Stimulated activated naive CD8-positive, alpha-beta T cell treated with anti-CD3 and anti-CD28 coated beads, Interleukin-15, amount 100 ng/mL, for 72 hours (primary cell): ENCODE results near the gene SEPSECS.

Experiments
- ATAC-seq: fragments of 150-1000 bp; cut with Tn5 transposase; 2 replicates; pipeline ENCODE4 v1.10.0; 2021; ENCODE audit warnings: mild to moderate bottlenecking, moderate library complexity
- DNase-seq, 2 donors: peaks; one replicate each; pipeline ENCODE4 v3.0.0; 2021 to 2022
- H3K27ac Mint-ChIP-seq, 2 donors: one replicate each; pipeline ENCODE4 v1.8.0; 2022; ENCODE audit warnings: mild to moderate bottlenecking in 2 of 2, mixed read lengths in 2 of 2, moderate library complexity in 2 of 2
- H3K27me3 Mint-ChIP-seq: one replicate; pipeline ENCODE4 v1.8.0; 2022; ENCODE audit warnings: mixed read lengths
- H3K4me1 Mint-ChIP-seq: one replicate; pipeline ENCODE4 v1.8.0; 2022; ENCODE audit warnings: mild to moderate bottlenecking, mixed read lengths
- H3K4me3 Mint-ChIP-seq, 2 donors: one replicate each; pipeline ENCODE4 v1.8.0; 2022; ENCODE audit warnings: mild to moderate bottlenecking in 2 of 2, mixed read lengths in 2 of 2, moderate library complexity in 1 of 2
- H3K9me3 Mint-ChIP-seq, 2 donors: one replicate each; pipeline ENCODE4 v1.8.0; 2022; ENCODE audit warnings: mixed read lengths in 2 of 2

SEPSECS gene

GRCh38 chr4:25128671-25129070, 31.6 kb downstream of the SEPSECS start:
- peak overlapping the region in 1 of 2 donors; percentile 27 for H3K27ac Mint-ChIP-seq
- H3K27me3 Mint-ChIP-seq, result no peaks in the 10 kb centered on the region
- no peak overlapping the region for H3K4me3 Mint-ChIP-seq
- no peaks in the 10 kb centered on the region for H3K9me3 Mint-ChIP-seq
- DNase-seq, result no peak
- no peak for ATAC-seq
- no peaks in the 10 kb centered on the region for H3K4me1 Mint-ChIP-seq

- peak in 1 of 2 donors; percentile 24 for DNase-seq
- Mint-ChIP-seq H3K4me1 (no peaks in the 10 kb centered on the region), H3K9me3 (no peaks in the 10 kb centered on the region), H3K27ac (no peak overlapping the region), H3K27me3 (no peaks in the 10 kb centered on the region), H3K4me3 (no peak overlapping the region)
- ATAC-seq, result peak; percentile 96
Measured at GRCh38 chr4:25123236-25123635, 37.0 kb downstream of the SEPSECS start.

- no peak overlapping the region for H3K4me3 Mint-ChIP-seq
- no peaks in the 10 kb centered on the region for H3K27me3 Mint-ChIP-seq
- H3K27ac Mint-ChIP-seq, result no peak overlapping the region
- ATAC-seq (no peak), DNase-seq (no peak)
- no peaks in the 10 kb centered on the region for H3K4me1 Mint-ChIP-seq
- H3K9me3 Mint-ChIP-seq, result no peaks in the 10 kb centered on the region
Measured at GRCh38 chr4:25120146-25120940, 39.9 kb downstream of the SEPSECS start.

GRCh38 chr4:25117716-25118472, 42.4 kb downstream of the SEPSECS start:
- ATAC-seq (no peak), DNase-seq (no peak)
- no peaks in the 10 kb centered on the region for H3K4me1 Mint-ChIP-seq
- no peak overlapping the region for H3K4me3 Mint-ChIP-seq
- no peak overlapping the region for H3K27ac Mint-ChIP-seq
- no peaks in the 10 kb centered on the region for H3K9me3 Mint-ChIP-seq
- no peaks in the 10 kb centered on the region for H3K27me3 Mint-ChIP-seq

- Mint-ChIP-seq H3K4me3 (no peak overlapping the region), H3K27ac (no peak overlapping the region), H3K9me3 (no peaks in the 10 kb centered on the region), H3K27me3 (no peaks in the 10 kb centered on the region), H3K4me1 (no peaks in the 10 kb centered on the region)
- ATAC-seq (no peak), DNase-seq (no peak)
Measured at GRCh38 chr4:25117274-25117673, 43.0 kb downstream of the SEPSECS start.

GRCh38 chr4:25113915-25114904, 46.0 kb downstream of the SEPSECS start:
- Mint-ChIP-seq H3K4me1 (no peaks in the 10 kb centered on the region), H3K9me3 (no peaks in the 10 kb centered on the region), H3K4me3 (no peak overlapping the region), H3K27me3 (no peaks in the 10 kb centered on the region), H3K27ac (no peak overlapping the region)
- ATAC-seq (no peak), DNase-seq (no peak)

- Mint-ChIP-seq H3K4me3 (no peak overlapping the region), H3K27ac (no peak overlapping the region), H3K9me3 (no peaks in the 10 kb centered on the region), H3K27me3 (no peaks in the 10 kb centered on the region), H3K4me1 (no peaks in the 10 kb centered on the region)
- DNase-seq (no peak), ATAC-seq (no peak)
Measured at GRCh38 chr4:25112995-25113380, 47.3 kb downstream of the SEPSECS start.

- H3K4me1 Mint-ChIP-seq, result no peaks in the 10 kb centered on the region
- no peaks in the 10 kb centered on the region for H3K27me3 Mint-ChIP-seq
- ATAC-seq (no peak), DNase-seq (no peak)
- H3K27ac Mint-ChIP-seq, result peak overlapping the region in 1 of 2 donors; percentile 86
- H3K9me3 Mint-ChIP-seq, result no peaks in the 10 kb centered on the region
- H3K4me3 Mint-ChIP-seq, result no peak overlapping the region
Measured at GRCh38 chr4:25112366-25112994, 47.8 kb downstream of the SEPSECS start.

GRCh38 chr4:25111648-25112196, 48.5 kb downstream of the SEPSECS start:
- no peaks in the 10 kb centered on the region for H3K9me3 Mint-ChIP-seq
- no peak for ATAC-seq
- no peak for DNase-seq
- H3K4me3 Mint-ChIP-seq, result no peak overlapping the region
- H3K27me3 Mint-ChIP-seq, result no peaks in the 10 kb centered on the region
- no peaks in the 10 kb centered on the region for H3K4me1 Mint-ChIP-seq
- H3K27ac Mint-ChIP-seq, result no peak overlapping the region

GRCh38 chr4:25110527-25111329, 49.5 kb downstream of the SEPSECS start:
- Mint-ChIP-seq H3K27ac (peak overlapping the region in 1 of 2 donors; percentile 78), H3K4me1 (no peaks in the 10 kb centered on the region), H3K9me3 (no peaks in the 10 kb centered on the region), H3K27me3 (no peaks in the 10 kb centered on the region), H3K4me3 (no peak overlapping the region)
- no peak for DNase-seq
- ATAC-seq, result no peak

- H3K4me1 Mint-ChIP-seq, result no peaks in the 10 kb centered on the region
- DNase-seq, result no peak
- no peak overlapping the region for H3K4me3 Mint-ChIP-seq
- H3K27me3 Mint-ChIP-seq, result no peaks in the 10 kb centered on the region
- H3K27ac Mint-ChIP-seq, result no peak overlapping the region
- ATAC-seq, result no peak
- H3K9me3 Mint-ChIP-seq, result no peaks in the 10 kb centered on the region
Measured at GRCh38 chr4:25109511-25109910, 50.7 kb downstream of the SEPSECS start.

GRCh38 chr4:25108556-25108955, 51.7 kb downstream of the SEPSECS start:
- Mint-ChIP-seq H3K4me1 (no peaks in the 10 kb centered on the region), H3K9me3 (no peaks in the 10 kb centered on the region), H3K4me3 (no peak overlapping the region), H3K27me3 (no peaks in the 10 kb centered on the region), H3K27ac (no peak overlapping the region)
- no peak for ATAC-seq
- DNase-seq, result no peak

GRCh38 chr4:25107827-25108516, 52.3 kb downstream of the SEPSECS start:
- H3K27me3 Mint-ChIP-seq, result no peaks in the 10 kb centered on the region
- DNase-seq, result no peak
- H3K27ac Mint-ChIP-seq, result no peak overlapping the region
- no peak overlapping the region for H3K4me3 Mint-ChIP-seq
- no peaks in the 10 kb centered on the region for H3K4me1 Mint-ChIP-seq
- no peaks in the 10 kb centered on the region for H3K9me3 Mint-ChIP-seq
- ATAC-seq, result no peak
